ENCODE measurements around the gene PNPLA7. TPM values are rescaled to one million over a fixed set of nuclear protein-coding genes. Genes with fewer than 3 reads are reported as not detected.
"Not testable (repeated sequence)": the region's sequence is repeated elsewhere in the genome, so short reads cannot be mapped to it uniquely, and the experiment has no call there.

PNPLA7 gene
- total and polyA plus RNA-seq, 9 donors: 2.2 to 29.3 (median 13.0) TPM

GRCh38 chr9:137522746-137523455 is 27.3 kb downstream of the PNPLA7 start:
- H3K27me3 ChIP-seq: no peaks in the 10 kb centered on the region
- no peak overlapping the region for H3K27ac ChIP-seq
- intact Hi-C loops (cut with DNase I): loop anchor here in 3 of 4 donors (5.0 to 10.0 kb wide), 2 partner anchors 226 to 228 kb away; no protein-coding TSS in a partner anchor
- TF ChIP-seq POLR2A (IDR thresholded peaks at IDR 0.05) (no peak), EP300 (IDR thresholded peaks at IDR 0.05) (no peak), CTCF (IDR thresholded peaks at IDR 0.05) (no peak)
- H3K4me1 ChIP-seq (ENCODE audit: insufficient read depth): no peaks in the 10 kb centered on the region
- no peak for DNase-seq
- H3K4me3 ChIP-seq: no peak overlapping the region
- H3K36me3 ChIP-seq: no peaks in the 10 kb centered on the region
- 93 to 95% (median 94%) methylated on average over 36 of the region's 36 CpGs for WGBS, 3 donors
- no peaks in the 10 kb centered on the region for H3K9me3 ChIP-seq

DNA sequence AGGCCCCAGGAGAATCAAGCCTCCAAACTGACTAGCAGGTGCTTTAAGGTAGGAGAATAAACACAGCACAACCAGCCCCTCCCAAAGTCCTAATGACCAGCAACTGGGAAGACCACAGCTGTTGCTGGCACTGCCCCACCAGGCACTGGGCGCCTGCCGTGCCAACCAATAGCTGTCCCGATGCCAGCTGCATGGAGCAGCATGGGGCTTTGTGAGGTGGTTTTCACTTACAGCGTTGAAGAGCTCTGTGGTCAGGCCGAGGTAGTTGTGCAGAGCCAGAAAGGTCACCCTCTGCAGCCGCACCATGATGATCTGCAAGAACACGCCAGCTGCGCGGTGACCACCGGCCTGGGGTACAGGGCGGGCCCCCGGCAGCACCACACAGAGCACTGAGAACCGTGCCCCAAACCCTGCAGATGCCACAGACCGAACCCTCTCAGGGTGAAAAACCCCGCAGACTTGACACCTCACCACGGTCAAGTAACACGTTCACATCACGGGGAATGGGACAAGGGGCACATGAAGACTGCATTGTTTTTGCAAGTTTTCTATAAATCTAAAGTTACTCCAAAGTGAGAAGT is 28.7 kb downstream of the PNPLA7 start:
- intact Hi-C loops (cut with DNase I): loop anchor here in 3 of 4 donors (5.0 to 10.0 kb wide), 2 partner anchors 224 to 227 kb away; no protein-coding TSS in a partner anchor
- WGBS, 3 donors: 93 to 95% (median 94%) methylated on average over 17 to 18 of the region's 18 CpGs

GRCh38 chr9:137520614-137521404 is 29.4 kb downstream of the PNPLA7 start:
- Histone ChIP-seq H3K27ac (no peak overlapping the region), H3K4me1 (ENCODE audit: insufficient read depth) (no peaks in the 10 kb centered on the region), H3K9me3 (no peaks in the 10 kb centered on the region), H3K36me3 (no peaks in the 10 kb centered on the region), H3K27me3 (no peaks in the 10 kb centered on the region), H3K4me3 (no peak overlapping the region)
- TF ChIP-seq POLR2A (IDR thresholded peaks at IDR 0.05): no peak
- TF ChIP-seq EP300 (IDR thresholded peaks at IDR 0.05): no peak
- TF ChIP-seq CTCF (IDR thresholded peaks at IDR 0.05): no peak
- no peak for DNase-seq
- WGBS, 3 donors: 84 to 90% (median 88%) methylated on average over 30 of the region's 30 CpGs
- intact Hi-C loops (cut with DNase I): loop anchor here in 3 of 4 donors (5.0 to 10.0 kb wide), 2 partner anchors 224 to 226 kb away; no protein-coding TSS in a partner anchor

More for the DNA sequence above, 28.7 kb downstream of the PNPLA7 start:
- H3K36me3 ChIP-seq: no peaks in the 10 kb centered on the region
- H3K27me3 ChIP-seq: no peaks in the 10 kb centered on the region
- no peak overlapping the region for H3K4me3 ChIP-seq
- TF ChIP-seq CTCF (IDR thresholded peaks at IDR 0.05): no peak
- TF ChIP-seq EP300 (IDR thresholded peaks at IDR 0.05): no peak
- TF ChIP-seq POLR2A (IDR thresholded peaks at IDR 0.05): no peak
- DNase-seq: no peak
- H3K9me3 ChIP-seq: no peaks in the 10 kb centered on the region
- H3K27ac ChIP-seq: no peak overlapping the region
- H3K4me1 ChIP-seq (ENCODE audit: insufficient read depth): no peaks in the 10 kb centered on the region

DNA sequence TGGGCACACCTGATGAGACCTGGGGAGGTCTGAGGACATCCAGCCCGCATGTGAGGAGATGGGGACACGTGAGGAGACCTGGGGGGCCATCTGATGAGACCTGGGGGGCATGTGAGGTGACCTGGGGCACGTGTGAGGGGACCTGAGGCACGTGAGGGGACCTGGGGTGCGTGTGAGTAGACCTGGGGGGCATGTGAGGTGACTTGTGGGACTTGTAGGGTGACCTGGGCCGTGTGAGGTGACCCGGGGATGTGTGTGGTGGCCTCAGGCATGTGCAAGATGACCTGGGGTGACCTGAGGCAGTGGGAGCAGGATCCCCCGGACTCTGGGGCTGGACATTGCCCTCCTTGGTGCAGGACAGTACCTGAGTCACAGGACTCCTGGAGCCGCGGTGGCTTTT is 30.6 kb downstream of the PNPLA7 start:
- no peaks in the 10 kb centered on the region for H3K27me3 ChIP-seq
- 85 to 91% (median 86%) methylated on average over 10 of the region's 10 CpGs for WGBS, 3 donors
- DNase-seq: no peak
- H3K4me3 ChIP-seq: no peak overlapping the region
- no peak overlapping the region for H3K27ac ChIP-seq
- no peaks in the 10 kb centered on the region for H3K9me3 ChIP-seq
- no peak for TF ChIP-seq POLR2A (IDR thresholded peaks at IDR 0.05)
- TF ChIP-seq EP300 (IDR thresholded peaks at IDR 0.05): no peak
- no peak for TF ChIP-seq CTCF (IDR thresholded peaks at IDR 0.05)
- intact Hi-C loops (cut with DNase I): no loop called here
- H3K36me3 ChIP-seq: no peaks in the 10 kb centered on the region
- no peaks in the 10 kb centered on the region for H3K4me1 ChIP-seq (ENCODE audit: insufficient read depth)

- DNase-seq; intact Hi-C loops (cut with DNase I); H3K27me3 ChIP-seq; H3K4me3 ChIP-seq; H3K36me3 ChIP-seq; H3K4me1 ChIP-seq (ENCODE audit: insufficient read depth); H3K9me3 ChIP-seq; H3K27ac ChIP-seq: not testable (repeated sequence)
- WGBS, 3 donors: 91 to 94% (median 92%) methylated on average over 13 of the region's 13 CpGs
These were observed 31.3 kb downstream of the PNPLA7 start for GRCh38 chr9:137518661-137519459.
